DMS114 treated with DMSO at 0.1 percent for 48 hours (cell line): ENCODE data around the gene ZNF217.
"Not testable (repeated sequence)": the region's sequence is repeated elsewhere in the genome, so short reads cannot be mapped to it uniquely, and the experiment has no call there.

ENCODE experiments used
- DNase-seq: peaks from one replicate; lab custom pipeline; 2025; ENCODE audit not compliant: unreplicated experiment; lab: John Stamatoyannopoulos, UW

ZNF217 gene

DNA sequence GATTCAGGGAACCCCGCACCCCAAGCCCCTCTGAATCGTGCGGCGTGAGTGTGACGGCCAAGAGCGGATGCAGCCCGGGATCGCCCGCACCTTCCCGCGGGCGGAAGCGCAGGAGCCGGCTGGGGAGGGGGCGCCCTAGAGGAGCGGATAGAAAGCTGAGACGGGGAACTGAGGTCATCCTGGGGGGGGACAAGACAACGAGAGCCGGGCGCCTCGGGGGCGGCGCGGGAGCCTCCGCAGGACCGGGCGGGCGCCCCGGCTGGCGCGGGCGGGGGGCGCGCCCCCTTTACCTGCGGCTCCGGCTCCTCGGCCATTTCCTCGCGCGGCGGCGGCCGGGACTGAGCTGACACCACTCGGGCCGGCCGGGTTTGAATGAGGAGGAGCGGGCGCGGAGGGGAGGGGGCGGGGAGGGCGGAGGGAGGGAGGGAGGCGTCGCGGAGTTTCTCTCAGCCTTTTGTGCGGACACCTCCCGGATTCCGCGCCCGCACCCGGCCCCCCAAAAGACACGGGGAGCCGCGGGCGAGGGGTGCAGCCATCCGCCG lies at the start of gene ZNF217:
Gene ZNF217 (minus strand): TSS at position 374 of the 542 bp plus-strand sequence. CDS start 11,013 bp downstream, outside the sequence.
- not testable (repeated sequence) for DNase-seq

DNA sequence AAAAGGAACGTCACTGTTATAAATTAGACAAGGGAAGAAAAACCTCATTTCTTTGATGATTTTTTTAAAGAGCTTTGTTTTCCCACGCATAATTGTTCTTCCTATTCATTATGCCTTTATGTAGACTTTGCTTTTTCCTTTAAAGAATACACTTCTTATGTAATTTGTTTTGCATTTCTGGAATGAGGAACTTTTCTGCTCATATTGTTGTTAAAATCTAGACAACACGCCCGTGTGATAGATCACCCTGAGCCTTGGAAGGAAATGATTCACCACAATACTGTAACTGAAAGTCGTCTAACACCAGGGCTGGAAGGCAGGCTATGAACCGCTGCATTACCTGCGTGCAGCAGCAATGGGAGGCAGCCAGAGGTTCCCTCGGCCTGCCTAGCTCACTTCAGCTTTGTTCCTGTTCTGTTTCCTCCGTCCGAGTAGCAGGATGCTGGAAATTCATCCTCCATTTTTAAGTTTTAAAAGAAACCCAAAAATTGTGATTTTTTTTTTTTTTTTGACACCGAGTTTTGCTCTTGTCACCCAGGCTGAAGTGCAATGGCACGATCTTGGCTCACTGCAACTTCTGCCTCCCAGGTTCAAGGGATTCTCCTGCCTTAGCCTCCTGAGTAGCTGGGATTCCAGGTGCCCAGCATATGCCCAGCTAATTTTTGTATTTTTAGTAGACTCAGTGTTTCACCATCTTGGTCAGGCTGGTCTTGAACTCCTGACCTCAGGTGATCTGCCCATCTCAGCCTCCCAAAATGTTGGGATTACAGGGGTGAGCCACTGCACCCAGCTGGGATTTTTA lies 49.6 kb upstream of the ZNF217 start:
- no peak for DNase-seq

DNA sequence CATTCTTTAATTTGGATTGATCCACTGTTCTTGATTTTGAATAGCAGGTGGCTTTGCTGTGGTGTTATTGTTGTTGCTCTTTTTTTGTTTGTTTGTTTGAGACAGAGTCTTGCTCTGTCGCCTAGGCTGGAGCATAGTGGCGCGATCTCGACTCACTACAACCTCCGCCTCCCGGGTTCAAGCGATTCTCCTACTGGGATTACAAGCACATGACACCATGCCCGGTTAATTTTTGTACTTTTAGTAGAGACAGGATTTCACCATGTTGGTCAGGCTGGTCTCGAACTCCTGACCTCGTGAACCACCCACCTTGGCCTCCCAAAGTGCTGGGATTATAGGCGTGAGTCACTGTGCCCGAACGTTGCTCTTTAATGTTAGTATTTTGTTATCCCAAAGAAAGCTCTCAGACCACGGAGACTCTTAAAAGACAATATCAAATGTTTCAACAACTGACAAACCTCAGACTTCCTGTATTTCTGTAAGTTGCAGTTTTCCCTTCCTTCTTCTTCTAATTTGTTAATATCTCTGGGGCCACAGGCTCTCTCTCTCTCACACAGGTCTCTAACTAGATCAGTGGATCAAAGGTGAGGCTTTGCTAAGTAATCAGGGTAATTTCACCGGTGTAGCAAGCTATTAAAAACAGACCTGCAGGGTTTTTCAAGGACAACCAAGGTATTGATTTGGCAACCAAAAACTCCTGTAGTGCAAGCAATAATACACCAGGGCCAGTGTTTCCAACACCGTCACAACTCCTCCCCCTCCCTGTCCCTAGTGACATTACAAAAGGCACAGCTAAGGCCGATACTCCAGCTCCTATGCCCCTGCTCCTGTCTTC lies 48.8 kb upstream of the ZNF217 start:
- DNase-seq, result no peak

DNA sequence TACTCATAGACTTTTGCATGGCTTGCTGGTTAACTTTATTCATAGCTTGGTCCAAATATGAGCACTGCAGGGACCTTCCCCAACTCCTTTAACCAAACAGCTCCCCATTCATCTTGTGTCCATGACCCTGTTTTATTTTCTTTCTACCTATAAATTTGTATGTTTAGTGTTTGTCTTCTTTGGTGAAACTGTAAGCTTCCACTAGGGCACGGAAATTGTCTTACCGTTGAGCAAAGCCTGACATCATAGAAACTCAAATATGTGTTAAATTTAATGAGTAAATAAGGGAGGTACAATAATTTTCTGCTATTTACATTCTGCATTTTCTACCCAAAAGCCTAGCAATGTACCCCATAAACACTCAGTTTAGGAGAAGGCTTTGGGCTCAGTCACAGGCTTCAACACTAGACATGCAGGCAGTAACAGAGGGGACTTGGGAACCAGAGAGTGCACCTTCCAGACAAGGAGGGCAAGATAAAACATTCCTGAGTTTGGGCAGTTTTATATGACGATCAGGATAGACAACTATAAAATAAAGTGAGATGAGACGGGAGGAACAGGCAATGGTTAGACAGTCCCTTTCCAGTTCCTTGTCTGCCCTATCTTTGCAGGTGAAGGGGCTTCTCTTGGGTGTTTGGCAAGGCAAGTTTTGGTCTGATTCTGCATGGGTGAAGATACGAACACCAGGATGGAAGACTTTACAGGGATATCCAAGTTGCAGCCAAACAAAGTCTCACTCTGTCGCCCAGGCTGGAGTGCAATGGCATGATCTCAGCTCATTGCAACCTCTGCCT lies 46.2 kb upstream of the ZNF217 start:
- DNase-seq, result no peak

- no peak for DNase-seq
Observed at GRCh38 chr20:53639128-53639527, 45.5 kb upstream of the ZNF217 start.

DNA sequence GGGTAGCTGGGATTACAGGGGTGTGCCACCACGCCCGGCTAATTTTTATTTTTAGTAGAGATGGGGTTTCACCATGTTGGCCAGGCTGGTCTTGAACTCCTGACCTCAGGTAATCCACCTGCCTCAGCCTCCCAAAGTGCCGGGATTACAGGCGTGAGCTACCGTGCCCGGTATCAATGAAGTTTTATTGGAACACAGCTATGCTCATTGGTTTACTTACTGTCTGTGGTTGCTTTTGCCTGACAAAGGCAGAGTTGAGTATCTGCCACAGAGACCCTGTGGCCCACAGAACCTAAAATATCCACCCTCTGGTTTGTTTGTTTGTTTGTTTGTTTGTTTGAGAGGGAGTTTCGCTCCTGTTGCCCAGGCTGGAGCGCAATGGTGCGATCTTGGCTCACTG lies 43.7 kb upstream of the ZNF217 start:
- not testable (repeated sequence) for DNase-seq

DNA sequence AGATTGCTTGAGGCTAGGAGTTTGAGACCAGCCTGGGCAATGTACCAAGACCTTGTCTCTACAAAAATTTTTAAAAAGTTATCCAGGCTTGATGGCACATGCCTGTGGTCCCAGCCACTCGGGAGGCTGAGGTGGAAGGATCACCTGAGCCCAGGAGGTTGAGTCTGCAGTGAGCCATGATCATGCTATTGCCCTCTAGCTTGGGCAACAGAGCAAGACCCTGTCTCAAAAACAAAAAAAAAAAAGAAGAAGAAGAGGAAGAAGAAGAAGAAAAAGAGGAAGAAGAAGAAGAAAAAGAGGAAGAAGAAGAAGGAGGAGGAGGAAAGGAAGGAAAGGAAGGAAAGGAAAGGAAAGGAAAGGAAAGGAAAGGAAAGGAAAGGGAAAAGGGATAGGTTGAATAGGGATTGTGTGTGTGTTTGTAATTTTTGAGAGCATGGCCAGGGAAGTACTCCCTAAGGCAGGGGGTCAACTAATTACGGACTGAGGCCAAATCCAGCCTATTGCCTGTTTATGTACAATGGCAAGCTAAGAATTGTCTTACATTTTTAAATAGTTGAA lies 43.0 kb upstream of the ZNF217 start:
- DNase-seq, result no peak

GRCh38 chr20:53635221-53635620 lies 41.6 kb upstream of the ZNF217 start:
- no peak for DNase-seq

- DNase-seq, result no peak
Observed at GRCh38 chr20:53631909-53632662, 38.4 kb upstream of the ZNF217 start.

DNA sequence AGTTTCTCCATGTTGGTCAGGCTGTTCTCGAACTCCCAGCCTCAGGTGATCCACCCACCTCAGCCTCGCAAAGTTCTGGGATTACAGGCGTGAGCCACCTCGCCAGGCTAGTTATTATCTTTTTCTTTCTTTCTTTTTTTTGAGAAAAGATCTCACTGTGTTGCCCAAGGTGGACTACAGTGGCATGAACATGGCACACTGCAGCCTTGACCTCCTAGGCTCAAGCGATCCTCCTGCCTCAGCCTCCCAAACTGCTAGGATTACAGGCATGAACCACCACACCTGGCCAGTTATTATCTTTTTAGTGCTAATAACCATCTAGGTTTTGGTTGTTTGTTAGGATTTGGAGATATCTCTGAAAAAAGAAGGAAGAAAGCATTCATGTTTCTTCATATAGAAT lies 35.8 kb upstream of the ZNF217 start:
- no peak for DNase-seq

GRCh38 chr20:53628758-53629157 lies 35.1 kb upstream of the ZNF217 start:
- DNase-seq, result not testable (repeated sequence)

DNA sequence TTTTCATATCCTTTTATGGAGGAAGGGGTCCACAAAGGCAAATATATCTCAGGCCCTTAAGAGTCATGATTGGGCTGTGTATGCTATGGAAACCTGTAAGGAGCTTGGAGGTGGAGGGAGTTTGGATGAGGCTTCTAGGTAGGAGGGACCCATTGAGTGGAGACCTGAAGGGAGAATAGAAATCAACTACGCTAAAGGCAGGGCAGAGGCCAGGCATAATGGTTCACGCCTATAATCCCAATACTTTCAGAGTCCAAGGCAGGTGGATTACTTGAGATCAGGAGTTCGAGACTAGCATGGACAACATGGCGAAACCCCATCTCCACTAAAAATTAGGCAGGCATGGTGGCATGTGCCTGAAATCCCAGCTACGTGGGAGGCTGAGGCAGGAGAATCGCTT lies 34.4 kb upstream of the ZNF217 start:
- no peak for DNase-seq

DNA sequence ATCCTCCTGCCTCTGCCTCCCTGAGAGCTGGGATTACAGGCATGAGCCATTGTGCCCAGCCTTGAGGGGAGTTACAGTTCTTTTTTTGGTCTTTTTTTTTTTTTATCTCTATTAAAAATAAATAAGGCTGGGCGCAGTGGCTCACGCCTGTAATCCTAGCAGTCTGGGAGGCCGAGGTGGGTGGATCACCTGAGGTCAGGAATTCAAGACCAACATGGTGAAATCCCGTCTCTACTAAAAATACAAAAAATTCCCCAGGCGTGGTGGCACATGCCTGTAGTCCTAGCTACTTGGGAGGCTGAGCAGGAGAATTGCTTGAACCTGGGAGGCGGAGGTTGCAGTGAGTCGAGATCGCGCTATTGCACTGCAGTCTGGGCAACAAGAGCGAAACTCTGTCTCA lies 33.4 kb upstream of the ZNF217 start:
- DNase-seq, result not testable (repeated sequence)

DNA sequence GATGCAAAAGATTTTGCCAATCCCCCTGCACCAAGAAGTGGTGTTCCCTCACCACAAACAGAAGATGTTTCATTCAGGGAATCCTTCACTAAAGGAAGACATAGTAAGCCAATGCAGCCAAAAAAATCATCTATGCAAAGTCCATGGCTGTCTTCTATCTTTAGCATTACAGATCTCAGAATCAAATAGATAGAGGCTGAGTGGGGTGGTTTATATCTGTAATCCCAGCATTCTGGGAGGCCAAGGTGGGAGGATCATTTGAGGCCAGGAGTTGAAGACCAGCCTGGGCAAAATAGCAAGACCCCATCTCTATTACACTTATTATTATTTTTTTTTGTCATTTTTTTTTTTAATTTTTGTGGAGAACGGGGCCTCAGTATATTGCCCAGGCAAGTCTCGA lies 32.9 kb upstream of the ZNF217 start:
- DNase-seq, result no peak

DNA sequence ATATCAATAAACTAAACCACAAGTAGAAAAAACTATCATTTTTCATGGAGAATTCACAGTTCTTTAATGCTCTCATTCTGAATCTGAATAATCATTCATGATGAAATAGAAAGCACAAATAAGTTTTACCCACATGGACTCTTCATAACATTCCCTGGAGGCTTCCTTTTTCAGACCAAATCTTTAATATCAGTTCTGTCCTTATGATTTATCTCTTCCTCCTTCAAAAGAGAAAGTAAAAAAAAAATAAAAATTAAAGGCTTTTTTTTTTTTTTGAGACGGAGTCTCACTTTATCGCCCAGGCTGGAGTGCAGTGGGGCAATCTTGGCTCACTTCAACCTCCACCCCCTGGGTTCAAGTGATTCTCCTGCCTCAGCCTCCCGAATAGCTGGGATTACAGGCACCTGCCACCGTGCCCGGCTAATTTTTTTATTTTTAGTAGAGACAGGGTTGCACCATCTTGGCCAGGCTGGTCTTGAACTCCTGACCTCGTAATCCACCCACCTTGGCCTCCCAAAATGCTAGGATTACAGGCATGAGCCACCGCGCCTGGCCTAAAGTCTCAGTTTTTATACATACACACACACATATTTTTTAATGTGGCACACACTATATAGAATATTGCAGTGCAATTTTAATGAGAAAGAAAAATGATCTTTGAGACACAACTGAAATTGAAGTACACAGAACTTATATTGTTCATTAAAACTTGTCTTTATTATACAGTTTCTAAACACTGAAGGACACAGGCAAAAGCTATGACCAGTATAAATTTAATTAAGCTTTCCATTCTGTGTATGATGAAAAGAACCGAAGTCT lies 31.9 kb upstream of the ZNF217 start:
- DNase-seq, result no peak

DNA sequence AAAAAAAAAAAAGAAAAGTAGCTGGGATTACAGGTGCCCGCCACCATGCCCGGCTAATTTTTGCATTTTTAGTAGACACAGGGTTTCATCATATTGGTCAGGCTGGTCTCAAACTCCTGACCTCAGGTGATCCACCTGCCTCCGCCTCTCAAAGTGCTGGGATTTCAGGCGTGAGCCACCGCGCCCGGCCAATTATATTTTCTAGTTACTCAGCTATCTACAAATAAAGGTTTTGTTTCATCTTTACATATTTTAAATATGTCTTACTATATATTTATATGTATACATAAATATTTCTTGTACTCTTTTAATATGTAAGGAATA lies 31.2 kb upstream of the ZNF217 start:
- DNase-seq, result not testable (repeated sequence)

DNA sequence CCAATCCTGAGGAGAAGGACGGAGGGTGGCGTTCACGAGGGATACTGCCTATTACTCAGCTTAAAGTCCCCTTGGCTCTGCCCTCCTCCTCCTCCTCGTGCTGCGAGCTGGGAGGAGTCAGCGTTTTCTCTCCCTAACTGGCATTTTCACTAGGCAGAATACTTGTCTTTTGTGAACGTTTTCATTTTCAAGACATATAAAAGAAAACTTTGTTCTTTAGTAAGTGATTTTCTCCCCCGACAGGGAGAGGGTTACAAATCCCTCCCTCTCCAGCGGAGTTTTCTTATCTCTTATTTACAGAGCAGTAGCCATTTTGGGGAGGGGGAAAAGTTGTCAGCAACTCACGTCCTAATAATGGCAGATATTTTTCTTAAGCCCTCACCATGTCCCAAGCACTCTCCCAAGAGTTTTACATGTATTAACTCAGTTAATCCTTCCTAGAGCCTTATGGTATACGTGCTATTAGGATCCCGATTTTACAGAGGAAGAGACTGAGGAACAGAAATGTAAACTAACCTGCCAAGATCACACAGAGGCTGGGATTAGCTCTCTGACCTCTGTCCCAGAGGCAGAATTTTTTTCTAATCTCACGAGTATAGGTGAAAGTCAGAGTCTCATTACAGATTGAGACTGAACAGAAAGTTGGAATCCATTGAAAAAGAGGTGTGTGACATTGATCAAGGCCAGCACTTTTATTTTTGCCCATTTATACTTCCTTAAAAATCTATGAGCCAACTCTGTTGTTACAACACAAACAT lies 30.0 kb upstream of the ZNF217 start:
- DNase-seq, result peak; percentile 96

- DNase-seq, result no peak
Observed at GRCh38 chr20:53623134-53623453, 29.5 kb upstream of the ZNF217 start.
